ENCODE data around the gene C3orf62. TPM values are rescaled to one million over a fixed set of nuclear protein-coding genes. Genes with fewer than 3 reads are reported as not detected.

C3orf62 gene
- total RNA-seq, 2 experiments from 2014 or later, result 6.4 to 11.7 TPM

DNA sequence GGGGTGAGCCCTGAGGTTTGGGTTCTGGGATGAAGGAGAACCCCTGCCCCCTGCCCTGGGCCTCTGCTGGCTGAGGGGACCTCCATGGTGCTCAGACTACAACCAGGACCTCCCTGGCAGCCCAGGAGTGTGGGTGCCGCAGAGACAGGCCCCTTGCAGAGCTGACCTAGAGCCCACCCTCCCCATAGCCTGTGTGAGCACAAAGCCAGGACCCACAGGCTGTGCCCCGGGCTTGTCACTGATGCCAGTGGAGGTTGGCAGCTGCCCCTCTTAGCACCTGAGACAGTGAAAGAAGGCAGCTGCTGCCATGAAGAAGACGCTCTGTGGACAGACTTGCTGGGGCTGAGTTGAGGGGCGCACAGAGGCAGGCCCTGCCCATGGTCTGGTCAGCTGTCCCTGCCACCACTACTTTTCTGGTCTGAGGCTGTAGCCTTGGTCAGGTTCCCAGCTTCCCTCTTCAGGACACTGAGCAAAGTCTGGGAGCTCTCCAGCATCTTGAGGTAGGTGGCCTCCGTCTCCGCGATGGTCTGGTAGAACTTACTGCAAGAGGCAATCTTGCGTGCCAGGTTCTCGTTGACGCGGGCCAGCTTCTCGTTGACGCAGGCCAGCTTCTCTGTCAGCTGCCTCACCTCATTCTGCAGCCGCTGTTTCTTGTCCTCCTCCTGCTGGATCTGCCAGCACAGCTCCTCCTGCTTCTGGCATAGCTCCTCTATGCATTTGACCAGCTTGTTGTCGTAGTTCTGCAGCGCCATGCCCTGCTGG lies 39.8 kb upstream of the C3orf62 start:
- Histone ChIP-seq H2AFZ (ENCODE audit: low read length) (no peak overlapping the region), H3K27ac (ENCODE audit: low read depth, low read length, poor library complexity, severe bottlenecking) (no peak overlapping the region), H3K4me2 (ENCODE audit: low read length) (no peak overlapping the region), H3K36me3 (ENCODE audit: insufficient read depth, low read length) (peaks cover 80% of the 10 kb centered on the region), H3K9me3 (ENCODE audit: low read length) (no peaks in the 10 kb centered on the region), H3K9me2 (ENCODE audit: insufficient read depth, low read length) (no peaks in the 10 kb centered on the region), H3K79me2 (ENCODE audit: insufficient read depth, low read depth, low read length) (no peaks in the 10 kb centered on the region), H3K4me3 (ENCODE audit: low read depth, low read length, poor library complexity, severe bottlenecking) (no peak overlapping the region), H4K20me1 (ENCODE audit: insufficient read depth, low read length) (no peaks in the 10 kb centered on the region), H3K4me1 (ENCODE audit: insufficient read depth, low read length, poor library complexity, severe bottlenecking) (no peaks in the 10 kb centered on the region)
- ChIA-PET POLR2A (no interaction called here), CTCF (ENCODE audit: unreplicated experiment) (no interaction called here)
- intact Hi-C loops (cut with micrococcal nuclease; ENCODE audit: unreplicated experiment), result no loop called here
- no peak for DNase-seq (ENCODE audit: low spot score)
- no TSS peak for BruUV-seq (replicated peaks)
- TF ChIP-seq, protein P1, sequence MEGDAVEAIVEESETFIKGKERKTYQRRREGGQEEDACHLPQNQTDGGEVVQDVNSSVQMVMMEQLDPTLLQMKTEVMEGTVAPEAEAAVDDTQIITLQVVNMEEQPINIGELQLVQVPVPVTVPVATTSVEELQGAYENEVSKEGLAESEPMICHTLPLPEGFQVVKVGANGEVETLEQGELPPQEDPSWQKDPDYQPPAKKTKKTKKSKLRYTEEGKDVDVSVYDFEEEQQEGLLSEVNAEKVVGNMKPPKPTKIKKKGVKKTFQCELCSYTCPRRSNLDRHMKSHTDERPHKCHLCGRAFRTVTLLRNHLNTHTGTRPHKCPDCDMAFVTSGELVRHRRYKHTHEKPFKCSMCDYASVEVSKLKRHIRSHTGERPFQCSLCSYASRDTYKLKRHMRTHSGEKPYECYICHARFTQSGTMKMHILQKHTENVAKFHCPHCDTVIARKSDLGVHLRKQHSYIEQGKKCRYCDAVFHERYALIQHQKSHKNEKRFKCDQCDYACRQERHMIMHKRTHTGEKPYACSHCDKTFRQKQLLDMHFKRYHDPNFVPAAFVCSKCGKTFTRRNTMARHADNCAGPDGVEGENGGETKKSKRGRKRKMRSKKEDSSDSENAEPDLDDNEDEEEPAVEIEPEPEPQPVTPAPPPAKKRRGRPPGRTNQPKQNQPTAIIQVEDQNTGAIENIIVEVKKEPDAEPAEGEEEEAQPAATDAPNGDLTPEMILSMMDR (conservative IDR thresholded peaks at IDR 0.05; ENCODE audit: low read length), result no peak
- TF ChIP-seq EZH2phosphoT487 (IDR thresholded peaks at IDR 0.05; ENCODE audit: borderline replicate concordance, low read depth, low read length), result no peak

DNA sequence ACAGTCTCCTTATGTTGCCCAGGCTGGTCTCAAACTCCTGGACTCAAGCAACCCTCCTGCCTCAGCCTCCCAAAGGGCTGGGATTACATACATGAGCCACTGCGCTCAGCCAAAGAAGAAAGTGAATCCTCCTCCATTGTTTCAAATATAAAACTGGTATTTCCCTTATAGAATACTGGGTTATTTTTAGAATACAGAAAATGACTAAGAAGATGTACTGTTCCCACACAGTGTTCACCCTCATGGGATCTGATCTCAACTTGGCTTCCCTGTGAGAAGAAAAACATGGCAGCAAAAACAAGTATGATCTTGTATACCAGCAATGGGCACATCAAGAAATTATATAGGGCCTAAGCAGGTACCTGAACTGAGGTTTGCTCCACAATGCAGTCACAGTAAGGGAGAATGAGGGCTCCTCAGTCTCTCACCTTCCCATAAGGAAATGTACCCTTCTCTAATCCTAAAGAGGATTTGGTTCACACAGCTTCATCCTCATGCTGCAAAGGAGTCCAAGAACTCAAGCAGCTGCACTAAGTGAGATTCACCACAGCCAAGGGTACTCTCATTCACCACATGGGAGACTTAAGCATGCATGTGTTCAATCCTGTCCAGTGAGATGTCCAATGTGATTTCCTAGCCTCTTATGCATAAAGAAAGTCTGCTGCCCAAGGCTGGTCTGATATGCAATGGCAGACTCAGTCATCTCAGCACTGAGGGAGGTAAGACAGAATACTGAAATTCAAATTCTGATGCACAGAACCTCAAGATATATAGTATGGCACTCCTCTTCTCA lies 37.1 kb upstream of the C3orf62 start:
- H3K9me2 ChIP-seq (ENCODE audit: insufficient read depth, low read length), result no peaks in the 10 kb centered on the region
- no peaks in the 10 kb centered on the region for H3K79me2 ChIP-seq (ENCODE audit: insufficient read depth, low read depth, low read length)
- no peaks in the 10 kb centered on the region for H3K4me1 ChIP-seq (ENCODE audit: insufficient read depth, low read length, poor library complexity, severe bottlenecking)
- CTCF ChIA-PET (ENCODE audit: unreplicated experiment), result no interaction called here
- DNase-seq (ENCODE audit: low spot score), result no peak
- no TSS peak for BruUV-seq (replicated peaks)
- POLR2A ChIA-PET, result interaction anchor here (0.6 kb wide), 1 partner anchor 272 kb away, joined by 3 read pairs; no protein-coding TSS in a partner anchor
- no peaks in the 10 kb centered on the region for H4K20me1 ChIP-seq (ENCODE audit: insufficient read depth, low read length)
- H3K4me2 ChIP-seq (ENCODE audit: low read length), result no peak overlapping the region
- no peak overlapping the region for H3K4me3 ChIP-seq (ENCODE audit: low read depth, low read length, poor library complexity, severe bottlenecking)
- H3K27ac ChIP-seq (ENCODE audit: low read depth, low read length, poor library complexity, severe bottlenecking), result no peak overlapping the region
- TF ChIP-seq, protein P1 (conservative IDR thresholded peaks at IDR 0.05; ENCODE audit: low read length), result no peak
- no peak for TF ChIP-seq EZH2phosphoT487 (IDR thresholded peaks at IDR 0.05; ENCODE audit: borderline replicate concordance, low read depth, low read length)
- H3K36me3 ChIP-seq (ENCODE audit: insufficient read depth, low read length), result peaks cover 76% of the 10 kb centered on the region
- H3K9me3 ChIP-seq (ENCODE audit: low read length), result no peaks in the 10 kb centered on the region
- no peak overlapping the region for H2AFZ ChIP-seq (ENCODE audit: low read length)
- intact Hi-C loops (cut with micrococcal nuclease; ENCODE audit: unreplicated experiment), result no loop called here

DNA sequence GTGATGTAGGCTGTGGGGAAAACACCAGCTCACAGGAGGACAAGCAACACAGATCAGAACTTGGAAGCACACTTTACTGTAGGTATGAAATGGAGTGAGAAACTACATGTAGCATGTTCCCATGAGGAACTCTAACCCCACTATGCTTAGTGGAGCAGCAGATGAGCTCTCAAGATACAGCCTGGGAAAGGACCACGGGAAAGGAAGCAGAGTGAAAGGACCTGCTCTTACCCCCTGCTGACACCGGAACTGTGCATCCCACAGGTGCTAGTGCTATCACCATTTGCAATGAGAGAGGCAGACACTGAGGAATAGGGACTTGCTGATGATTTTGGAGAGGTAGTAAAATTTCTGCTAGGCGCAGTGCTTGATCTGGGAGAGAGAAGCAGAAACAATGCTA lies 34.3 kb upstream of the C3orf62 start:
- Histone ChIP-seq H3K9me2 (ENCODE audit: insufficient read depth, low read length) (no peaks in the 10 kb centered on the region), H3K9me3 (ENCODE audit: low read length) (no peaks in the 10 kb centered on the region), H3K79me2 (ENCODE audit: insufficient read depth, low read depth, low read length) (no peaks in the 10 kb centered on the region), H3K27ac (ENCODE audit: low read depth, low read length, poor library complexity, severe bottlenecking) (no peak overlapping the region), H3K4me2 (ENCODE audit: low read length) (no peak overlapping the region), H3K36me3 (ENCODE audit: insufficient read depth, low read length) (peaks cover 76% of the 10 kb centered on the region), H4K20me1 (ENCODE audit: insufficient read depth, low read length) (no peaks in the 10 kb centered on the region), H2AFZ (ENCODE audit: low read length) (no peak overlapping the region), H3K4me3 (ENCODE audit: low read depth, low read length, poor library complexity, severe bottlenecking) (no peak overlapping the region), H3K4me1 (ENCODE audit: insufficient read depth, low read length, poor library complexity, severe bottlenecking) (no peaks in the 10 kb centered on the region)
- intact Hi-C loops (cut with micrococcal nuclease; ENCODE audit: unreplicated experiment), result no loop called here
- ChIA-PET CTCF (ENCODE audit: unreplicated experiment) (no interaction called here), POLR2A (no interaction called here)
- no peak for TF ChIP-seq EZH2phosphoT487 (IDR thresholded peaks at IDR 0.05; ENCODE audit: borderline replicate concordance, low read depth, low read length)
- TF ChIP-seq, protein P1 (conservative IDR thresholded peaks at IDR 0.05; ENCODE audit: low read length), result no peak
- no peak for DNase-seq (ENCODE audit: low spot score)
- BruUV-seq (replicated peaks), result no TSS peak
